ENCODE data around the gene NAALADL2.

The NAALADL2 gene

DNA sequence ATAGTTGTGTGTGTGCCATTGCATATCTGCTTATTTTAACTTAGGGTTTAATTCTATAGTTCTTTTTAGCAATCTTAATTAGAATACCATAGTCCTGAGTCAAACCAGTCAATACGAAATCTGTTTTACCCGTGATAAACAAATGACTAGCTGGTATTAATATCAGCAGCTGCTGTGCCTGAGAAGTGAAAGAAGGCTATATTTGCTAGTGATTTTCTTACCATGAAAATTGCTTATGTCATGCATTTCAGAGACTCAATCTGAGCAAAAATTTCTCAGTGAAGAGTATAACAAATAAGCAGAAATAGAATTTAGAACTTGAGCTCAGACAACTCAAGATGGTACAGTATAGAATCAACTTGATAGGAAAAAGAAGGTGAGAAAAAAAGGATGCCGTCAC, 820.4 kb downstream of the NAALADL2 start:
- no peak overlapping the region for H3K27ac ChIP-seq
- TF ChIP-seq CTCF (conservative IDR thresholded peaks at IDR 0.05), result no peak
- TF ChIP-seq ZFX (IDR thresholded peaks at IDR 0.05), result no peak

DNA sequence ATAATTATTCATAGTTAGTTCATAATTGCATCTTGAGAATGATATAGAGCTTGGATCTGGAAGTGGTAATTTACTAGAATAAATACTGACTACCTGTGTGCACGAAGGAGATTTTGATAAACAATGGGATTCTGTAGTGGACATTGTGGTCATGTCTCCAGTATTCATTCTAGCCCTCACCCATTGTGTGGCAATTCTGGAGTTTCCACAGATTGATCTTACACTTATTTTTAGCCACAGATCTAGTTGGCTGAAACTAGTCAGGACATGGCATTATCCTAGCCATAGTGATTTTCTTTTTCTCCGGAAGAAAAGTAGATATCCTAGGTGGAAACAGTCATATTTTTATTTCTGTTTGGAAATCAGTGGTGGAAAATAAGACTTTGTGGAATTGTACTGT, 833.1 kb downstream of the NAALADL2 start:
- TF ChIP-seq ZFX (IDR thresholded peaks at IDR 0.05), result no peak
- TF ChIP-seq CTCF (conservative IDR thresholded peaks at IDR 0.05), result no peak
- H3K27ac ChIP-seq, result no peak overlapping the region

- TF ChIP-seq CTCF (conservative IDR thresholded peaks at IDR 0.05), result no peak
- H3K27ac ChIP-seq, result no peak overlapping the region
Observed at GRCh38 chr3:175695251-175695650, 836.1 kb downstream of the NAALADL2 start.

DNA sequence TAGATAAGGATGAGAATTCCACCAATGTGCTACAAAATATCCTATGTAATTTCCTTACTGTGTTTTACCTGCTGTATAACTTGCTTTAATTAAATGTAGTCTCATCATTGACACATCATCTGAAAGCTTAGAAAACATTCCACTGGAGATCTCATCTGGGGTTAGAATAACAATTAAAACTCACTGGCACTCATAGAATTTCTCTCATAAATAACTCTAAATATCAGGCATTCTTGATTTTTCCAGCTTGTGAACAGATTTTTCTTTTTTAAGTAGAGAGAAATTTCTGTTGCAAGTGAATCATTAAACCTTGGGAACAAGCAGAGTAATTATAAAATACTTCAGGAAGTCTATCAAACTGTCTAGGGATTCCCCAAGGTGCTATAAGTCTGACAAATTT, 843.8 kb downstream of the NAALADL2 start:
- no peak overlapping the region for H3K27ac ChIP-seq
- TF ChIP-seq ZFX (IDR thresholded peaks at IDR 0.05) (no peak), CTCF (conservative IDR thresholded peaks at IDR 0.05) (no peak)

DNA sequence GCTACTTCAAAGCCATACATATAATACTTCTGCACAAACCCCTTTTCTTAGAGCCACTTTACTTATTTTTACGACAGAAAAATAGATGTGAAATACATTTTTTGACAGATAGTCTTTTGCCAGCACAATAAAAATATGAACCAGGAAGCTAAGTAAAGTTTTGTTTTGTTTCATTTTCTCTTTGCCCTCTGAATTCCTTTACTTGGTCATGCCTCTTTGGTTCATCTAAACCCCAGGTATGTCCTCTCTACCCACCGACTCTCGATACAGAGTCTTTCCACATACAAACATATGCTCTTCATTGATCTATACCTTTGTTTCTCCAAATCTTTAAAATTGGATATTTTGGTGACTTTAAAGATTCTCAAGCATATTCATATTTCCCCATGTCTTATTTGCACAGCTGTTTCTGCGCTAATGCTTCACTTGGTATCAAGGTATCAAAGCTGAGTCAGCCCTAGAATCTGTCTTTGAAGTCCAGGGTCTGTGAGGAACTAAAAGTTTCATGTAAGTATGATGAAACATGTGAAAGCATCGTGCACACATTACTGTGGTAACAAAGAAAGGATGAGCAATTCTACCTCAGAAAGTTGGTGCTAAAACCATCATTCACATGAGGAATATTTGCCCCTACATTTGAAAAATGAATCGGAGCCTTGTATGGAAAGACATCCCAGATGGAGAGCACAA, 845.4 kb downstream of the NAALADL2 start:
- no peak overlapping the region for H3K27ac ChIP-seq
- no peak for TF ChIP-seq ZFX (IDR thresholded peaks at IDR 0.05)
- no peak for TF ChIP-seq CTCF (conservative IDR thresholded peaks at IDR 0.05)

GRCh38 chr3:175713268-175713667, 854.1 kb downstream of the NAALADL2 start:
- no peak for TF ChIP-seq CTCF (conservative IDR thresholded peaks at IDR 0.05)
- no peak for TF ChIP-seq ZFX (IDR thresholded peaks at IDR 0.05)

DNA sequence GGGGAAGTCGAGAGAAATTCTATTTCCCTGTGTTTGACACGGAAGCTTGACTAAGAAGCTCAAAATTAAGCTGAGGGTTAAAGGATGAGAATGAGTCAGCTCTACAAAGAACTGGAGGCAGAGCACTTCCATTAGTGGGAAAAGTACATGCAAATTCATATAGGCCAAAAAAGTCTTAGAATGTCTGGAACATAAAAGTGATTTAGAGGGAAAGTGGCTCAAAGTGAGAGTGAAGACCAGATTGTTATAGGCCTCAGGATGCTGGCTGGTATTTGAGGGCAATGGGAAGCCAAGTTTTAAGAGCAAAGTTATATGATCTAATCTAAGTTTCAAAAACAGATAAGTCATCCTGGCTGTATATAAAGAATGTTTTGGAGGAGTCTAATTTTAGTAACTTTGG, 857.3 kb downstream of the NAALADL2 start:
- no peak for TF ChIP-seq CTCF (conservative IDR thresholded peaks at IDR 0.05)
- TF ChIP-seq ZFX (IDR thresholded peaks at IDR 0.05), result no peak
- no peak overlapping the region for H3K27ac ChIP-seq

More at GRCh38 chr3:175713268-175713667, 854.1 kb downstream of the NAALADL2 start:
- no peak overlapping the region for H3K27ac ChIP-seq
